Mucosa of gallbladder (tissue), 1 donor: Measurements from ENCODE around the gene DNAJC15. TPM values are rescaled to one million over a fixed set of nuclear protein-coding genes. Genes with fewer than 3 reads are reported as not detected.
"Not testable (repeated sequence)": the region's sequence is repeated elsewhere in the genome, so short reads cannot be mapped to it uniquely, and the experiment has no call there.

Experiments used
- DNase-seq: peaks from one replicate; pipeline ENCODE4 v3.0.0-alpha.2; 2020; ENCODE audit warnings: low spot score
- total RNA-seq: library from RNA; stranded (reverse); gene quantifications from one replicate; pipeline ENCODE4 v1.2.1, GENCODE V29; 2021
- donor health status: DM: no; HTN: no; CAD: no.

The DNAJC15 gene
- total RNA-seq, 1 donor from 2014 or later, result 17.6 TPM

- DNase-seq, result no peak
Measured at GRCh38 chr13:43044720-43045301, 21.4 kb downstream of the DNAJC15 start.

- peak; percentile 77 for DNase-seq
Measured at GRCh38 chr13:43045302-43045773, 22.0 kb downstream of the DNAJC15 start.

GRCh38 chr13:43046259-43046658, 22.9 kb downstream of the DNAJC15 start:
- DNase-seq, result no peak

GRCh38 chr13:43054803-43055802, 31.7 kb downstream of the DNAJC15 start:
- no peak for DNase-seq

GRCh38 chr13:43057653-43058317, 34.4 kb downstream of the DNAJC15 start:
- DNase-seq, result no peak

- no peak for DNase-seq
Measured at GRCh38 chr13:43058318-43058674, 34.9 kb downstream of the DNAJC15 start.

- no peak for DNase-seq
Measured at GRCh38 chr13:43058831-43059230, 35.4 kb downstream of the DNAJC15 start.

GRCh38 chr13:43059779-43060178, 36.4 kb downstream of the DNAJC15 start:
- not testable (repeated sequence) for DNase-seq

GRCh38 chr13:43060806-43061205, 37.4 kb downstream of the DNAJC15 start:
- not testable (repeated sequence) for DNase-seq

GRCh38 chr13:43061496-43062280, 38.3 kb downstream of the DNAJC15 start:
- no peak for DNase-seq

- no peak for DNase-seq
Measured at GRCh38 chr13:43071824-43072223, 48.4 kb downstream of the DNAJC15 start.

- DNase-seq, result no peak
Measured at GRCh38 chr13:43072394-43072793, 49.0 kb downstream of the DNAJC15 start.

- no peak for DNase-seq
Measured at GRCh38 chr13:43074824-43075510, 51.6 kb downstream of the DNAJC15 start.

- DNase-seq, result not testable (repeated sequence)
Measured at GRCh38 chr13:43075511-43075902, 52.1 kb downstream of the DNAJC15 start.

- DNase-seq, result no peak
Measured at GRCh38 chr13:43077046-43077445, 53.7 kb downstream of the DNAJC15 start.

- no peak for DNase-seq
Measured at GRCh38 chr13:43077461-43077860, 54.1 kb downstream of the DNAJC15 start.

GRCh38 chr13:43077906-43078305, 54.5 kb downstream of the DNAJC15 start:
- DNase-seq, result no peak

- no peak for DNase-seq
Measured at GRCh38 chr13:43078399-43078798, 55.0 kb downstream of the DNAJC15 start.

- no peak for DNase-seq
Measured at GRCh38 chr13:43079392-43079931, 56.1 kb downstream of the DNAJC15 start.

- no peak for DNase-seq
Measured at GRCh38 chr13:43080199-43080598, 56.8 kb downstream of the DNAJC15 start.

GRCh38 chr13:43081866-43082265, 58.5 kb downstream of the DNAJC15 start:
- DNase-seq, result no peak
